Measurements from ENCODE around the gene KLF4.

Gene KLF4

GRCh38 chr9:107447834-107448233, 41.7 kb downstream of the KLF4 start:
- no peak for DNase-seq

- no peak for DNase-seq
These were observed 42.5 kb downstream of the KLF4 start for GRCh38 chr9:107447081-107447480.

- no peak for DNase-seq
These were observed 43.1 kb downstream of the KLF4 start for GRCh38 chr9:107446491-107446890.

GRCh38 chr9:107443786-107444185, 45.8 kb downstream of the KLF4 start:
- DNase-seq, result no peak

- DNase-seq, result no peak
These were observed 49.5 kb downstream of the KLF4 start for GRCh38 chr9:107439991-107440456.

- DNase-seq, result no peak
These were observed 51.1 kb downstream of the KLF4 start for GRCh38 chr9:107438211-107439031.

- DNase-seq, result no peak
These were observed 51.9 kb downstream of the KLF4 start for GRCh38 chr9:107437716-107438115.

GRCh38 chr9:107435415-107435814, 54.2 kb downstream of the KLF4 start:
- DNase-seq, result no peak
